Adipose tissue (tissue), 3 donors: ENCODE data around the gene OSBPL8. TPM values are rescaled to one million over a fixed set of nuclear protein-coding genes. Genes with fewer than 3 reads are reported as not detected.

ENCODE experiments used
- H3K27ac ChIP-seq: one replicate; pipeline ENCODE4 v1.5.1; 2013; ENCODE audit warnings: low read depth, low read length
- WGBS, 3 donors: extraction: QIAGEN DNeasy Blood & Tissue Kit; methylation state at CpG; one replicate each; pipeline ENCODE4 v1.1.7; 2013; 5-methylcytosine and 5-hydroxymethylcytosine counted together
- polyA plus RNA-seq, 3 donors: library from polyadenylated mRNA; stranded (reverse); fragments of 200-250 nt; gene quantifications; one replicate each; pipeline ENCODE4 v1.2.3, GENCODE V29; 2013
- donor health status: healthy with polysubstance abuse.
- donor health status: Bipolar disorder and iron deficiency.
- donor health status: healthy.

Gene OSBPL8
- polyA plus RNA-seq, 3 donors: 5.9 to 18.7 (median 17.7) TPM

DNA sequence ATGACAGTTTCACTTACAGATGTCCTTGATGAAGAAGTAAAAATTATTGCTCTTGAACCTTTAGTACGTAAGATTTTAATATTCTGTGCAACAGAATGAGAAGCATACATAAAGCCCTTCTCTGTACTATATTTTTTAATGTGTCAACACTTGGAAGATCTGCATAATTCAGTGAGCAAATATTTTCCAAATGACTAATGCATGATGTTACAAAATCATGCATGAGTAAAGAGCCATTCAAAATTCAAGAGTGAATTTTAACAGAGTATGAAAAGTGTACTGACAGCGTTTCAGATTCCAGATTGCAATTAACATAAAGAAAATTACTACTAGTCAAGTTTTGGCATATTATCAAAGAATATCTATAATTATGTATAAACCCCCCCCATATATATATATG is 110.0 kb downstream of the OSBPL8 start:
- 81 to 90% (median 90%) methylated on average over 2 of the region's 2 CpGs for whole genome bisulfite sequencing, 3 donors

DNA sequence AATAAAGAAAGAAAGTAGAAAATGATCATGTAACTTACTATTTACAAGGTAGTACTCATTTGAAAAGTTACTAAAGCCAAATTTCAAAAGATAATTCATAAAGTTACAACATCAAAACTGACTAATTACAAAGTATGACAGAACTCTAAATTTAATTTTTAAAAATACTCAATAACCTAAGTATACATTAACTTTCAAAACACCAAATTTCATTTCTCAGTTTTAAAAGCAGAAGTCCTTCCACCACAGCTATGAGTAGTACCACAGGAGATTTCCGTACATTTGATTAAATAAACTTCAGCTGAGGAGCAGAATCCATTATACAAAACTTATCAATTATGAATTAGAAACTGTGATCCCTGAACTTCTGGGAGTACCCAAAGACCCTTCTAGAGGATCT is 110.6 kb downstream of the OSBPL8 start:
- H3K27ac ChIP-seq: no peak overlapping the region
- WGBS, 3 donors: 84 to 95% (median 92%) methylated on average over 1 of the region's 1 CpG

More for the DNA sequence above, 110.0 kb downstream of the OSBPL8 start:
- H3K27ac ChIP-seq: no peak overlapping the region

DNA sequence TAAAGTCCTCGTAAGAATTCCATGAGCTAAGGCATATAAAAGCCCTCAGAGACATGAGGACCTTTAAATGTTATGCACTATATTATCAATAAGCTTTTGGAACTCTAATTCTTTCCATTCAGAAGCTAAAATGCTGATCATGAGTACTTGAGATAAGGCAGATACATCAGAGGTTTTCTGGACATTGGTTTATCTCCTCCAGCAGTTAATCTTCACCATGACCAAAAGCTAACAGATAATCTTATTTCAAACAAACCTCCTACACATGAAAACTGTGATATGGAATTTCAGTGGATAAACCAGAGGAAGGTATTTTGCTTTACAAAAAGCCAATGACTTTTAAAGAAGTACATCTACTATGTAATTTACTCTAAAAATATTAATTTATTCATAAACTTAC is 113.5 kb downstream of the OSBPL8 start:
- WGBS, 3 donors: 89 to 96% (median 93%) methylated on average over 1 of the region's 1 CpG
- no peak overlapping the region for H3K27ac ChIP-seq

DNA sequence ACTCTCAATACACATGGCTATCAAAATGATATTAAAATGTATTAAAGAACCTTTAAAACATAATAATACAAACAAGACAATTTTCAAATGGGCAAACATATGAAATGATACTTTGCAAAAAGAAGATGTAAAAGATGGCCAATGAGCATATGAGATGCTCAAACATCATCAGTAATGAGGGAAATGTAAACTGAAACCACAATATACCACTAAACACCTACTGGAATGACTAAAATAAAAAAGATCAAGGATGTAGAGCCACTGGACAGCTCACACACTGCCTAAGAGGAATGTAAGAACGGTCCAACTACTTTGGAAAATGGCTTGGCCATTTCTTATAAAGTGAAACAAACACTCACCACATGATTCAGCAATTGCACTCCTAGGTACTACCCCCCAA is 114.1 kb downstream of the OSBPL8 start:
- 77 to 94% (median 85%) methylated on average over 1 of the region's 1 CpG for WGBS, 3 donors
- H3K27ac ChIP-seq: no peak overlapping the region

DNA sequence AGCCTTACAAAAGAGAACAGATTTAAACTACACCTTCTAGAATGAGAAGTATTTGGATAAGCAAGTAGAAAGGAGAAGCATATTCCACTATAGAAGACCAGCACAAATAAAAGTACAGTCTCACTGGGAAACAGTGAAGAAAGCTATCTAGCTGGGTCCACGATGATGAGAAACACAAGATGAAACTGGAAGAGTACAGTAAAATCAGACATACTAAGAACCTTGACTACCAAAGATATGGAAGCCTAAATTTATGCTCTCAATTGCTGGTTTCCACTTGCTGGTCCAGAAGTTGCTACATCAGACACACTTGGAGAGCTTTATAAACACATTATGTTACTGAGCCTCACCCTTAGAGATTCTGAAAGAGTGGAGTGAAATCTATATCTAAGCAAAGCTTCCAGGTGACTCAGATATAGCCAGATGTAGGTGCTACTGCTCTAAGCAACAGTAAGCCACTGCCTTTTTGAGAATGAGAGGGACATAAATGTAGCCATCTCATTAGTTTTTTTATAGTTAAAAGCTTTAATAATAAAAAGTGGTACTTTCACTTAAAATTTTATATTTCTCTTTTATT is 115.1 kb downstream of the OSBPL8 start:
- 79 to 93% (median 85%) methylated on average over 1 of the region's 1 CpG for WGBS, 3 donors
- H3K27ac ChIP-seq: no peak overlapping the region

DNA sequence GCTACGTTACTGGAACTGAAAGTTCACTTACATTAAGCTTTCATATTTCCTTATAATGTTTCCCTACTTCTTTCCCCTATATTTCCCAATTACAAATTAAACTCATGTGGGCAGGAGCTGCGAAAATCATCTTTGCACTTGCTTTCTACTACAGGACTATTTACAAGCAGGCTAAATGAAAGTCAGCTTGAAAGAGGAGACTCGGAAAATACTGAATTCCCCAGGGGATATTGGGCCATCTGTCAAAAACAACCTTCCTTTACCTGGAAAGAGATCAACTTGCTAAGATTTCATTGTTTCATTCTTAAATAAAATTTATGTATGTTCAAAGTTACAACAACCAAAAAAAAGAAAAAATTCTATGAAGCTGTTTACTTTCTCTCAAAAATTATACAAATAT is 118.6 kb downstream of the OSBPL8 start:
- 79 to 94% (median 86%) methylated on average over 3 of the region's 3 CpGs for WGBS, 3 donors
- H3K27ac ChIP-seq: no peak overlapping the region

DNA sequence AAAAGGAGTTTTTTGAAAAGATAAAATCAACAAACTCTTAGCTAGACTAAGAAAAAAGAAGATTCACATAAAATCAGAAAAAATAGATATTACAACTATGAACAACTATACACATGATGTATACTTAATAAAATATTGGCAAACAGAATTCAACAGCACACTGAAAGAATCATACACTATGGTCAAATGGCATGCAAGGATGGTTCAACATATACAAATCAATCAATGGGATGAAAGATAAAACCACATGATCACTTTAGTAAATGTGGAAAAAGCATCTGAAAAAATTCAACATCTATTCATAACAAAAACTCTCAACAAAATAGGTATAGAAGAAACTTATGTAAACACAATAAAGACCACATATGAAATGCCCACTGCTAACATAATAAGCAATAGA is 126.8 kb downstream of the OSBPL8 start:
- no peak overlapping the region for H3K27ac ChIP-seq

DNA sequence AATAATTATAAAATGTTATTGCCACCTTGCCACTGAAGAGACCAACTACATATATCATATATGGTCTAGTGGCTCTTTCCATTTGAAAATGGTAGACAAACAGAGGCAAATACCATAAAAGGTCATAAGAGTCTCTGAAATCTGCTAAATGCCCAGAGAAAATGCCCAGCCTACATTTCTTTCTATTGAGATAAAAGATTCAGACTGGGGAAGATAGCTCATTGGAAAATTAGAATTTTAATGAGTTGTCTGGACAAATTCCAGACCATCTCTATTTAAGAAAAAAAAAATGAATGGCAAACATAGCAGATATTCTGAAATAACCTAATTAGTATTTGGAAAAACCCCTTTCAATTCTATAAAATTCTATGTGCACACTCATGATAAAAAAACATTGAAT is 131.5 kb downstream of the OSBPL8 start:
- H3K27ac ChIP-seq: no peak overlapping the region

DNA sequence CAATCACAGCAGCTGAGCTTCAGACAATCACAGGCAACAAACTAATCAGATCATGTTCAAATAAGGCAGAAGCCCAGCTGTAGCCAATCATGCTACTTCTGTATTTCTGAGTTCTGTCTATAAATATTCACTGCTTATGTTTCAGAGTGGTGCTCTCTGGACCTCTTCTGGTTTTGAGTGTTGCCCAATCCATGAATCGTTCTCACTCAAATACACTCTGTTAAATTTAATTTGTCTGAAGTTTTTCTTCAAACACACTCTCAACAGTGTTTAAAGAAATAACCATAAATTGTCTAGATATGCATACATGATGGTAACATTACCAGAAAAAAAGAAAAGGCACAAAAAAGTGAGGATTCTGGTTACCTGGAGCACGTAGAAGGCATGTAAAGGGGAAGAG is 133.4 kb downstream of the OSBPL8 start:
- WGBS, 3 donors: 89 to 99% (median 91%) methylated on average over 2 of the region's 2 CpGs
- no peak overlapping the region for H3K27ac ChIP-seq

DNA sequence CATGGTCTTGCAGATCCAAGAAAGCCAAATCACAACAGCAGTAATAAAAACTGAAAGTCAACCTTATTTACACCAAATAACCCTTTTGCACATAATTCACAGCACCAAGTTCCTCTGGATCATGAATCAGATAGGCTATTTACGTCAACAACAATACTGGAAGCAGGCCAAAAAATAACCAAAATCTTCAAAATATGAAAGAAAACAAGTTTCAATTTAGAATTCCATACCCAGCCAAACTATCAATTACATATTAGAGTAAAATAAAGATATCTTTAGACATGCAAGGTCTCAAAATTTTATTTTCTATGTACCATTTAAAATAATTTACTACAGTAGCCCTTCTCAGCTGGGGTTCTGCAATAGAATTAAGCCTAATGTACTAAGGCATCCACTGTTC is 134.6 kb downstream of the OSBPL8 start:
- WGBS, 3 donors: 90 to 94% (median 93%) methylated on average over 1 of the region's 1 CpG

DNA sequence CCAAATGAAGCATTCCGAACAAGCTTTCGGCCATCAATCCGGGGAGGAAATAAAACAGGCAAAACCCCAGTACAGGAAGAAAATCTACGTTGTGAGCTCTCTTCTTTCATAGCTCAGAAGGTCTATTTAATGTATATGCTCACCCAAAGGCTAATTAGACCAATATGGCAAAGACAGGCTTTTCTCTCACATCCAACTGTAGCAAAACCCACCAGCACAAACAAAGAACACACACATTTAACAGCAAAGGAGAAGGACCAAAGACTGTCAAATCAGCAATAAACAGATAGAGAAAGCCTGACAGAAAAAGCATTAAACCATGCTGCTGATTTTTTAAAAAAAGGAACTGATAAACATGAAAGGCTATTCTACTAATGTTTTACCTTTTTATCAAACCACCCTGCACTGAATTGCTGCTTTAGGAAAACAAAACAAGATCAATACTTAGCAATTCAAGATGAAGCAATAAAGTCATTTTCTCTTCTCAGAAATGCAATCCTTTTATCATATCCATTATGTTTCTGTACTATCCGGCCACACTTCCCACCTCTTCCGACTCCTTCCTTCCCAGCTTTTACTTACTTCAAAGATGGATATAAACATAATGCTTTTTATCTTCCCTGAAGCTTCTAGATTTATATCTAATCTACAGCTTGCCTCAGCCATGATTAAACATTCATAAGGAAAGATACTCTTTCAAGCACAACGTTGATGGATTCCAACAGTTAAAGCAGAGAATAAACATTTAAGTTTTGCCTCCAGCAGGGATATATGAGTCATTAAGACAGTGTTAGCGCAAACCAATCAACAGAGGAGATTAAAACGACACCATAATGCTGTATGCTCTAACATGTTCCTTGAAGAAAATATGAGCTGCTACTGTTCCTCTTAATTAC is 136.8 kb downstream of the OSBPL8 start:
- no peak overlapping the region for H3K27ac ChIP-seq
- 55 to 68% (median 66%) methylated on average over 9 of the region's 9 CpGs for WGBS, 3 donors

More for the DNA sequence above, 134.6 kb downstream of the OSBPL8 start:
- no peak overlapping the region for H3K27ac ChIP-seq

DNA sequence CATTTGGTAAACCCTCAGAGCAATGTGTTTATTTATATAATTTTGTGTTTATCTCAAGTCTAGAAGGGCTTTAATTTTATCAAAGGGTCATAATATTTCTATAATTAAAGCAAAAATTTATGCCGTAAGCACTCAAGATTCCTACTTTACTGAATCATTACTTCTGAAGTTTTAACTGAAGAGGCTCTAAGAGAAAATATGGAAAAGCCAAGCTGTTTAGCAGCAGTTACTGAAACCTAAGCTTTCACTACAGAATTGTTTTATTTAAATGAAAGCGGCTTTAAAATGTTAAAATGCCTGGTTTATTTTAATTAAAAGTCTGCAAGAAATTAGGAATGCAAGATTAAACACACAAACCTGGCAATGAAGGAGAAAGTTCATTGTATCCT is 137.4 kb downstream of the OSBPL8 start:
- no peak overlapping the region for H3K27ac ChIP-seq
- WGBS, 3 donors: 78 to 82% (median 80%) methylated on average over 2 of the region's 2 CpGs

DNA sequence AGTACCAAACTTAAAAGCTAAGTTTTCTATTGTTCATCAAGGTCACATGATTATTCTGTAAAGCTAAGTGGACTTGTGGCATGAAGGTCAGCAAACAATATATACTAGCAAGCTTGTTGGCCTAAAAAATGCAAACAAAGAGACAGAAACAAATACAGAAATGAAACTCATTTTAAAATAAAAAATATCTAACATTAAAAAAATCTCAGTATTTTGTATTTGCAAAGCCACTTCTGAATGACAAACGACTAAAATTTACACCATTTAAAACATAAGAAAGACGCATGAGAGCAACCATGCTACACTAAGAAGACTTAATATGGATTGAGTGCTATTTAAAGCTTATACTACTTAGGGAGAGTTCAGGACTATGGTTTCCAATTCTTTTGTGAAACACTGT is 138.5 kb downstream of the OSBPL8 start:
- H3K27ac ChIP-seq: no peak overlapping the region
- 82 to 95% (median 91%) methylated on average over 2 of the region's 2 CpGs for WGBS, 3 donors

DNA sequence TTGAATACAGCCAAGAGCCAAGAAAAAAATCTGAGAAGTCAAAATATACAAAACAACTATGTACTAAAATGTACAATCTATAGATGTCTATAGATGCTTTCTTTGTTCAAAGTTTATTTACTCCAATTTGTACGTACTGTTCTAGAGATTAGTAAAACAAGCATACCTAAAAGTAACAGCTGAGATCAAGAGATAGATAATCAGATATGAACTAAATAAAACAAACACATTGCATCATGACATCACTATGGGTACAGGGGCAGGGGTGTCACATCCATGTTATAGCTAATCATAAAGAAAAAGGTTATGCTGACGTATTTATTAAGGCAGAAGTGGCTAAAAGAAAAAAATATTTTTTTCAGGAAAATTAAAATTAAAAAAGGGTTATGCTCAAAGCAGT is 139.3 kb downstream of the OSBPL8 start:
- H3K27ac ChIP-seq: no peak overlapping the region
- WGBS, 3 donors: 71 to 94% (median 94%) methylated on average over 2 of the region's 2 CpGs

DNA sequence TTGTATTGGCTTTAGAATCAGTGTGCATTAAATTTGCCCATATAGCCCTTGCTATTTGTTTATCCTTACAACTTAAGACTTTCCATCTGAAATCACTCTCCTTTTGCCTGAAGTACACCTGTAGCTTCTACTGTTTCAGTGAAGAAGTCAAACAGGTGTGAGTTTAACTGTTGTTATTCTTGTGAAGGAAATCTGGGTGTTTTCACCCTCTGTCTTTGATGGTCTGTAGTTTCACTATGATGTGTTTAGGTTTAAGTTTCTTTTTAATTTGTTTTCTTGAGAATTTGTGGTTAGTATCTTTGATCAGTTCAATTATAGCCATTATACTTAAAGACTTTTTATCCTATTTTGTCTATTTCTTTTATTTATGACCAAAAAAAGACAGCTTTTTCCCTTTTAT is 142.5 kb downstream of the OSBPL8 start:
- no peak overlapping the region for H3K27ac ChIP-seq

DNA sequence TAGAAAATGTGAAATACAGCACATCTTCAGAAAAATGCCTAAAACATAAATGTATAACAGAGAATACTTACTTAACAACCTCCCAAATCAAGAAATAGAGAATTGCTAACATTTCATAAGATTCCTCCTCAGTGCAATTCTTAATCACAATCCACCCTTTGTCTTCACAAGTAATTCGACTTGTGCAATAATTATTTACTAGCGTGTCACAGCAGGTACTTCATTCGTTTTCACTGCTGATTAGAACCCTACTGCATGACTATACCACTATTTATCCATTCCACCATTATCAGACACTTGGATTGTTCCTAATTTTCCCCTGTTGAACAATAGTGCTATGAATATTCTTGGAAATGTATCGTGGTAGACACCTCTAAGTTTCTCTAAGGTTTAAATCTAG is 146.4 kb downstream of the OSBPL8 start:
- no peak overlapping the region for H3K27ac ChIP-seq
- 78 to 99% (median 92%) methylated on average over 4 of the region's 4 CpGs for WGBS, 3 donors

DNA sequence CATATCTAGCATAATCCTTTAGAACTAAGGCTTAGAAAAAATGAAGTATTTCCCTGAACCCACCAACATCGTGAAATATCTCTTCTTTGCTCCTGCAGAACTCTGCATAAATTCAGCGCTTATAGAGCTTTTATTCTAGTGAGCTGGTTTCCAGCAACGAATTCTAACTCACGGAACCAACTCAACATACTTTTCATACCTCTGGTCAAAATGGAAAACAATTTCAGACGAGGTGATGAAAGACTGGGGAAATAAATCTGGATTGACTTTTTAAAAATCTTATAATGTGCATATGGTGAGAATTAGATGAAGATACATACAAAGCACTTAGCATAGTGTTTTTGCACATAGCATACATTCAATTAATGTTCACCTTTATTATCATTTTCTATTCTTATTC is 148.8 kb downstream of the OSBPL8 start:
- 84 to 85% (median 85%) methylated on average over 5 of the region's 5 CpGs for WGBS, 3 donors
- no peak overlapping the region for H3K27ac ChIP-seq

DNA sequence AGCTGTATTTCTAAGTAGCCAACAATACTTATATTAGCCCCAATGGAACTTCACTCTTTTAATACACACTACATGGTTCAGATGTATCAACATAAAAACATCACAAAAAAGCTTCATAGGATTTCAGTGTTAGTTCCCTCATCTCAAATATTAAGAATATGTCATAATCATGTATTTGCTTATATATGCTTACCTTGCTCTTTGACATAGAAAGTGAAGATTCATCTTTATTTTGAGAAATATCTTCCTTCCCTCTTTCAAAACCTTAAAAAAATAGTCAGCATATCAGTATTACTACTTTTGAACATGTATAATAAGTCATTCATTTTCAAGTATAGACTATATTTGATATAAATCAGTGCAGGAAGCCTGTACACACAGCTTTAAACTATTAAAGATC is 149.2 kb downstream of the OSBPL8 start:
- no peak overlapping the region for H3K27ac ChIP-seq

DNA sequence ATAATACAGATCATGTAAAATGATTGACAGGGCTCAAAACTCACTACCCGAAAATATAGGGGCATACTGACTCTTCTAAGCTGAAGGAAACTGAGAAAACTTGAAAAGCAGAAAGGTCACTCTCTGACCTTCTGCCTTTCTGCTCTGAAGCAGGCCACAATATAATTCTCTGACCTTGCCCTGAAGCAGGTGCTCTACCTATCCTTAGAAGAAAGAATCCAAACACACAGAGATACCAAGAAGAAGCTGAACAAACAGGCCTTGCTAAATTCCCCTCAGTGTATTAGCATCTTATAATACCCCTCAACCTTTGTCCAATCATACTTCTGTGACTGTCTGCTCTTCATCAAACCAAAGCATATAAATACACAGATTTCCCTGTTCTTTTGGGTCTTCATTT is 150.5 kb downstream of the OSBPL8 start:
- 71 to 91% (median 84%) methylated on average over 1 of the region's 1 CpG for WGBS, 3 donors
- H3K27ac ChIP-seq: no peak overlapping the region

DNA sequence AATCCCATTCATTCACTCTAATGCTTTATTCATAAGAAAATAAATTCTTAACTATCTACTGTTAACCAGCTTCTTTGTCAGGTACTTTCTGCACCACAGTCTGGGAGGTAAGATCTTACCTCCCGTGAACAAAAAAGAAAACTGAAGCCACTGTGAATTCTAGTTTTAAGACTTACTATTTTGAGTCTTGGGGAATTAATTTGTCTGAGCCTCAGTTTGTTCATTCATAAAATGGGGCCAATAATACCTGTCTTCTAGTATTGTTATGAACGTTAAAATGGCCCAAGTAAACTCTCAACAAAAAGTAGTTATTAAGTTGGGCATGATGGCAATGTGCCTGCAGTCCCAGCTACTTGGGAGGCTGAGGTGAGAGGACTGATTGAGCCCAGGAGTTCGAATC is 151.9 kb downstream of the OSBPL8 start:
- 97 to 100% (median 97%) methylated on average over 3 of the region's 3 CpGs for WGBS, 3 donors
- no peak overlapping the region for H3K27ac ChIP-seq
